Thyroid gland (tissue), 4 donors: ENCODE results near the gene DIO3. TPM values are rescaled to one million over a fixed set of nuclear protein-coding genes. Genes with fewer than 3 reads are reported as not detected.
"Not testable (repeated sequence)": the region's sequence is repeated elsewhere in the genome, so short reads cannot be mapped to it uniquely, and the experiment has no call there.

Experiments used
- DNase-seq, 2 donors: peaks; one replicate each; pipeline ENCODE4 v3.0.0-alpha.2; 2019
- H3K27ac ChIP-seq, 3 donors: fragments of 200-600 bp; sonication (generic); 1 replicate in 2 of 3; 2 replicates in 1 of 3; pipeline ENCODE4 v1.5.1; 2016 to 2019; ENCODE audit warnings: mild to moderate bottlenecking in 1 of 3, moderate library complexity in 1 of 3
- H3K27me3 ChIP-seq: fragments of 200-600 bp; sonication (generic); one replicate; pipeline ENCODE4 v1.5.1; 2019
- H3K36me3 ChIP-seq, 2 donors: fragments of 200-600 bp; sonication (generic); one replicate each; pipeline ENCODE4 v1.5.1; 2016 to 2019
- H3K4me1 ChIP-seq, 2 donors: fragments of 200-600 bp; sonication (generic); one replicate each; pipeline ENCODE4 v1.5.1; 2017 to 2019
- H3K4me3 ChIP-seq, 3 donors: fragments of 200-600 bp; sonication (generic); replicated peaks in 1 of 3; 1 replicate in 2 of 3; 2 replicates in 1 of 3; pipeline ENCODE4 v1.5.1; 2016; ENCODE audit warnings: mild to moderate bottlenecking in 1 of 3
- H3K9me3 ChIP-seq: fragments of 200-600 bp; sonication (generic); one replicate; pipeline ENCODE4 v1.5.1; 2017
- POLR2A ChIP-seq, 2 donors: fragments of 450-650 bp; IDR thresholded peaks; one replicate each; pipeline ENCODE4 v1.6.1; 2017; ENCODE audit warnings: antibody characterized with exemption in 2 of 2, mild to moderate bottlenecking in 2 of 2, moderate library complexity in 1 of 2
- WGBS, 2 donors: methylation state at CpG; one replicate each; pipeline ENCODE4 v1.1.5; 2017; 5-methylcytosine and 5-hydroxymethylcytosine counted together
- intact Hi-C: fragments of 100-400 bp; cut with DNase I; formaldehyde crosslinking; loops from one replicate; pipeline ENCODE4 v1.15.1; 2023
- total RNA-seq, 4 donors: library from RNA; depleted of rRNA; stranded (reverse); fragments of >200 nt; gene quantifications; one replicate each; pipeline ENCODE4 v1.2.3, GENCODE V29; 2016
- TF ChIP-seq, protein P1 (sequence below), 6 experiments: fragments of 200-600 bp in 3 of 6; fragments of 450-650 bp in 3 of 6; sonication (generic) in 3 of 6; IDR thresholded peaks; one replicate each; pipeline ENCODE4 v1.5.1; 2016 to 2019; ENCODE audit warnings: antibody characterized with exemption in 6 of 6, mild to moderate bottlenecking in 2 of 6, inconsistent platforms in 1 of 6, moderate library complexity in 1 of 6

The DIO3 gene
- total RNA-seq, 4 donors from 2014 or later = 7.0 to 10.7 (median 7.6) TPM

DNA sequence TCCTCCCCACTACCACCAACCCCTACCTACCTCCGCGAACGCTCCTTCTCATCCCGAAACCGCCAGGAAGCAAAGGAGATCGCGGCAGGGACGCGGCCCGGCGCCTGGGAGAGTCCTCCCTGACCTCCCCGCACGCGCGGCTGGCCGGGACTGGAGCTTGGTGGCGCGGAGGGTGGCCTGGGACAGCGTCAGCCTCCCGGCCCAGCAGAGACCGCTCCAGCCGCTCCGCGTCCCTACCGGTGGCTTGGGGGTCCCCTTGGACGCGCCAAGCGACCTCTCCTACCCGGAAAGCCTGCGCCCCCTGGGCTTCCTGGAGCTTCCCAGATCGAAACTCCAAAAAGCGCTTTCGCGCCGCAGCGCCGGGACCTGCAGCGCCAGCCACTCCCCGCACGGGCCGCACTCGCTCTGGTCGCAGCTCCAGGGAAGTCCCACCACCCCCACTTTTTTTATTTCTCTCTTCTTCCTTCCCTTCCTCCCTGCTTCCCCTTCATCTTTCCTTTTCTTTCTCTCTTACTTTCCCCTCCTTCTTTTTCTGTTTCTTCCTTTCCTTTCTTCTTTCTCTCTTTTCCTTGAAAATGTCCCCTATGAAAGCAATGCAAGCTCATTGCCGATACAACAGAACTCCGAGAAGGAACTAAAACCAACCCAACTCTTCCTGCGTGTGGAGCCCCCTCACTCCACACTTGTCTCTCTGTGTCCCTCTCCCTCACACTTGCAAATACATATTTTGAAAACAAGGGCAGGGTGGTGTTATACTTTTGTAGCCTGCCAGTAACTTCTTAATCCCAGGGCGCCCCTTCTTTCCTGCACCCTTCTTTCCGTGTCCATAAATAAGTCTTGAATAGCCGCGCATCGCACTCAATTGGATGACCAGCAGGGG lies 3.8 kb downstream of the DIO3 start:
- H3K4me3 ChIP-seq = no peak overlapping the region
- no peaks in the 10 kb centered on the region for H3K36me3 ChIP-seq
- TF ChIP-seq POLR2A (IDR thresholded peaks at IDR 0.05) = no peak
- DNase-seq = no peak
- H3K27me3 ChIP-seq = peaks cover 5% of the 10 kb centered on the region
- intact Hi-C loops = no loop called here
- H3K9me3 ChIP-seq = no peaks in the 10 kb centered on the region
- no peak overlapping the region for H3K27ac ChIP-seq
- 5% methylated on average over 37 of the region's 51 CpGs for WGBS, 2 donors
- no peaks in the 10 kb centered on the region for H3K4me1 ChIP-seq

DNA sequence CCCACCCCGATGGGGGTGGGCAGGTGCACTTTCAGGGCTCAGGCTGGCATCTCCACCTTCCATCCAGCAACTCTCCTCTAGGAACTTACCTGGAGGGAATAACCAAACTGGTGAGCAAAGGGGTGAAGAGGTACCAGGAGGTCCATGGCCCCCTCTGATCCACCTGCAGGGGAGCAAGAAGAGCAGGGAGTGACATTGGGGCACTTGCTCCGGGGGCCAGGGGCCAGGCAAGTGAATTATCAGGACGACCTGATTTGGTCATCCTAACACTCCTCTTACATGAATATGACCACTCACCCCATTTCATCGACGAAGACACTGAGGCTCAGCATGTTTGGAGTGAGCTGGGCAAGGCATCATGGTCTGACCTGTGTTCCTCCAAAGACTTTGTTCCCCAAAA lies 6.0 kb downstream of the DIO3 start:
- H3K9me3 ChIP-seq = no peaks in the 10 kb centered on the region

DNA sequence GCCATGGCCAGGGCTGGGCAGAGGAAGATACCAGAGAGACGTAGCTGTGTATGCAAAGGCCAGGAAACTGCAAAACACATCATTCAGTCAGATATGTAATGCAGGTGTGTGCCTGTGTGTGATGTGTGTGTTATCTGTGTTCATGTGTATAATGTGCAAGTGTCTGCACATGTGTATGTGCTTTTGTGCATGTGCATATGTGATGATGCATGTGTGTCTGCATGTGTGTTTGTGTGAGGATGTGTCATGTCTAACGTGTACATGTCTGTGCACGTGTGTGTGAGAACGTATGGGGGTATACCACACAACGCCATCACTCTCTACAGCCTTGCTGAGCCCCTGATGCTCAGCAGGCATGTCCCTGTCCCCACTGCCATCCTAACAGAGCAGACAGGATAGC lies 9.7 kb downstream of the DIO3 start:
- TF ChIP-seq, protein P1, sequence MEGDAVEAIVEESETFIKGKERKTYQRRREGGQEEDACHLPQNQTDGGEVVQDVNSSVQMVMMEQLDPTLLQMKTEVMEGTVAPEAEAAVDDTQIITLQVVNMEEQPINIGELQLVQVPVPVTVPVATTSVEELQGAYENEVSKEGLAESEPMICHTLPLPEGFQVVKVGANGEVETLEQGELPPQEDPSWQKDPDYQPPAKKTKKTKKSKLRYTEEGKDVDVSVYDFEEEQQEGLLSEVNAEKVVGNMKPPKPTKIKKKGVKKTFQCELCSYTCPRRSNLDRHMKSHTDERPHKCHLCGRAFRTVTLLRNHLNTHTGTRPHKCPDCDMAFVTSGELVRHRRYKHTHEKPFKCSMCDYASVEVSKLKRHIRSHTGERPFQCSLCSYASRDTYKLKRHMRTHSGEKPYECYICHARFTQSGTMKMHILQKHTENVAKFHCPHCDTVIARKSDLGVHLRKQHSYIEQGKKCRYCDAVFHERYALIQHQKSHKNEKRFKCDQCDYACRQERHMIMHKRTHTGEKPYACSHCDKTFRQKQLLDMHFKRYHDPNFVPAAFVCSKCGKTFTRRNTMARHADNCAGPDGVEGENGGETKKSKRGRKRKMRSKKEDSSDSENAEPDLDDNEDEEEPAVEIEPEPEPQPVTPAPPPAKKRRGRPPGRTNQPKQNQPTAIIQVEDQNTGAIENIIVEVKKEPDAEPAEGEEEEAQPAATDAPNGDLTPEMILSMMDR (IDR thresholded peaks at IDR 0.05) = no peak
- no peak for TF ChIP-seq POLR2A (IDR thresholded peaks at IDR 0.05)
- 70 to 92% methylated on average over 5 of the region's 5 CpGs for WGBS, 2 donors
- DNase-seq = no peak
- intact Hi-C loops = no loop called here
- no peaks in the 10 kb centered on the region for H3K36me3 ChIP-seq
- no peak overlapping the region for H3K4me3 ChIP-seq
- H3K4me1 ChIP-seq = no peaks in the 10 kb centered on the region
- H3K27ac ChIP-seq = no peak overlapping the region
- H3K27me3 ChIP-seq = no peaks in the 10 kb centered on the region
- no peaks in the 10 kb centered on the region for H3K9me3 ChIP-seq

More for the DNA sequence above, 6.0 kb downstream of the DIO3 start:
- Histone ChIP-seq H3K27me3 (no peaks in the 10 kb centered on the region), H3K4me1 (no peaks in the 10 kb centered on the region), H3K27ac (no peak overlapping the region), H3K36me3 (no peaks in the 10 kb centered on the region), H3K4me3 (no peak overlapping the region)
- no peak for DNase-seq
- TF ChIP-seq POLR2A (IDR thresholded peaks at IDR 0.05) = no peak
- TF ChIP-seq, protein P1 (IDR thresholded peaks at IDR 0.05) = no peak
- 82 to 89% methylated on average over 5 of the region's 5 CpGs for WGBS, 2 donors
- intact Hi-C loops = no loop called here

DNA sequence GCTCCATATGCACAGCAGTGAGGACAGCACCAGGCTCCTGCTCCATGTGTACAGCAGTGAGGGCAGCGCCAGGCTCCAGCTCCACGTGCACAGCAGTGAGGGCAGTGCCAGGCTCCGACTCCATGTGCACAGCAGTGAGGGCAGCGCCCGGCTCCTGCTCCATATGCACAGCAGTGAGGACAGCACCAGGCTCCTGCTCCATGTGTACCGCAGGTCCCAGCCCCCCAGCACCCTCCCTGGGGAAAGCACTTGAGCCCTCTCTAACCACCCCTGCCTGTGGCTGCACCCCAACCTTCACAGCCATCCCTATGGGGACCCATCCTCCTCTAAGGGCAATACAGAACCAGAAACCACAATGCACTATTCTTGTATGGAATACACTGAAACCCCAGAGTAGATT lies 11.2 kb downstream of the DIO3 start:
- H3K27me3 ChIP-seq, H3K9me3 ChIP-seq, DNase-seq, H3K4me3 ChIP-seq, H3K36me3 ChIP-seq, intact Hi-C loops, H3K27ac ChIP-seq, H3K4me1 ChIP-seq: not testable (repeated sequence)
- WGBS, 2 donors = 90 to 94% methylated on average over 3 to 5 of the region's 6 CpGs

DNA sequence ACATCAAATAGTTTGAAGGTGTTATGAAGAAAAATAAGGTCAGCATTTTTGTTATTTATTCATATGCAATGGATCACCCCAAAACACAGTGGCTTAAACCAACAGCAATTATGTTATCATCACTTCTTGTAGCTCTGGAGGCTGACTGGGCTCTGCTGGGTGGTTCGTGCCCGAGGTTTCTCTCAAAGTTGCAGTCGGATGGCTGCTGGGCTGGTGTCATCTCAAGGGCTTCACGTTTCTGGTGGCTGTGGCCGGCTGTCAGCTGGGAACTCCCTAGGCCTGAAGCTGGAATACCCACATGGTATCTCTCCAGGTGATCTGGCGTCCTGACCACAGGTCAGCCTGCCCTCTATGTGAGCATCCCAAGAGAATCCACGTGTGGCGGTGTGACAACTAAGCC lies 12.0 kb downstream of the DIO3 start:
- Histone ChIP-seq H3K9me3 (no peaks in the 10 kb centered on the region), H3K36me3 (no peaks in the 10 kb centered on the region), H3K4me3 (no peak overlapping the region), H3K4me1 (no peaks in the 10 kb centered on the region), H3K27ac (no peak overlapping the region), H3K27me3 (no peaks in the 10 kb centered on the region)
- 81 to 91% methylated on average over 7 to 8 of the region's 8 CpGs for whole genome bisulfite sequencing, 2 donors
- TF ChIP-seq POLR2A (IDR thresholded peaks at IDR 0.05) = no peak
- TF ChIP-seq, protein P1 (IDR thresholded peaks at IDR 0.05) = no peak
- intact Hi-C loops = no loop called here
- no peak for DNase-seq

DNA sequence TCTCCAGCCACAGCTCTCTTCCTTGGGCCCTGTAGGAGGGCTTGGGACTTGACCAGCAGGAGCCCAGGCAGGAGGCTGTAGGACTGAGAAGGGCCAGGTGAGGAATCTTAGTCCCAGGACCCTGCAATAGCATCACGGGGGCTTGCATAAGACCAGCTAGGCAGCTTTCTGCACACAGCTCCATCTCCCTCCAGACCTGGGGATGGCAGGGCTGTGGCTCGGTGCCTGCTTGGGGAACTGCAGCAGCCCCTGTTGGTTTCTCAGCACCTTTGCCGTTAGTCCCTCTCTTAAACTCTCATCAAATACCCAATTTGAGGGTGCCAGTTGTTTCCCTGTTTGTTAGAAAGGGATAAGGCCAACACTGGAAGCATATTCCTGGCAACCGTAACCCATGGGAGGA lies 14.3 kb downstream of the DIO3 start:
- no peak for TF ChIP-seq POLR2A (IDR thresholded peaks at IDR 0.05)
- TF ChIP-seq, protein P1 (IDR thresholded peaks at IDR 0.05) = no peak
- no peak for DNase-seq
- no peak overlapping the region for H3K27ac ChIP-seq
- H3K9me3 ChIP-seq = no peaks in the 10 kb centered on the region
- no peaks in the 10 kb centered on the region for H3K36me3 ChIP-seq
- 73 to 83% methylated on average over 2 to 4 of the region's 4 CpGs for WGBS, 2 donors
- intact Hi-C loops = no loop called here
- H3K4me1 ChIP-seq = no peaks in the 10 kb centered on the region
- H3K27me3 ChIP-seq = no peaks in the 10 kb centered on the region
- no peak overlapping the region for H3K4me3 ChIP-seq
